Keratinocyte (primary cell): ENCODE measurements around the gene RBM19. TPM values are rescaled to one million over a fixed set of nuclear protein-coding genes. Genes with fewer than 3 reads are reported as not detected.
"Not testable (repeated sequence)": the region's sequence is repeated elsewhere in the genome, so short reads cannot be mapped to it uniquely, and the experiment has no call there.

Experiments used
- DNase-seq: peaks from one replicate; pipeline ENCODE4 v3.0.0-alpha.2; 2011; ENCODE audit warnings: low read depth, missing footprints, low spot score
- FAIRE-seq: peaks from 2 replicates; lab custom pipeline; 2011; peaks lifted over from hg19 to GRCh38; lab: Jason Lieb, UNC
- H2AFZ ChIP-seq: 2 replicates; pipeline ENCODE4 v1.6.0; 2012; ENCODE audit warnings: low read length, control low read depth, inconsistent platforms; ENCODE audit not compliant: control insufficient read depth
- H3K27ac ChIP-seq: 2 replicates; pipeline ENCODE4 v1.5.1; 2011; ENCODE audit warnings: low read length; ENCODE audit not compliant: control insufficient read depth, insufficient read depth
- H3K27me3 ChIP-seq: 3 replicates; pipeline ENCODE4 v1.6.0; 2011; ENCODE audit warnings: low read length; ENCODE audit not compliant: control insufficient read depth, insufficient read depth; ENCODE audit errors: extremely low read depth
- H3K36me3 ChIP-seq, 2 experiments: 2 replicates in 1 of 2; 3 replicates in 1 of 2; pipeline ENCODE4 v1.5.1; 2011; ENCODE audit warnings: low read length in 2 of 2, mild to moderate bottlenecking in 1 of 2; ENCODE audit not compliant: control insufficient read depth in 2 of 2, insufficient read depth in 2 of 2; ENCODE audit errors: extremely low read depth in 1 of 2
- H3K4me1 ChIP-seq: 3 replicates; pipeline ENCODE4 v1.5.1; 2011; ENCODE audit warnings: low read length; ENCODE audit not compliant: control insufficient read depth, insufficient read depth; ENCODE audit errors: extremely low read depth
- H3K4me2 ChIP-seq: 3 replicates; pipeline ENCODE4 v1.6.0; 2011; ENCODE audit warnings: low read depth, low read length; ENCODE audit not compliant: control insufficient read depth, insufficient read depth; ENCODE audit errors: extremely low read depth
- H3K4me3 ChIP-seq, 3 experiments: fragments of 200-600 bp in 1 of 3; sonication (generic) in 1 of 3; 2 replicates in 2 of 3; 3 replicates in 1 of 3; pipeline ENCODE4 v1.5.1; 2011 to 2016; ENCODE audit warnings: low read length in 3 of 3, mild to moderate bottlenecking in 3 of 3, control low read depth in 2 of 3, inconsistent platforms in 1 of 3, low read depth in 1 of 3, mixed read lengths in 1 of 3, mixed run types in 1 of 3, moderate library complexity in 1 of 3; ENCODE audit not compliant: control insufficient read depth in 2 of 3, insufficient read depth in 2 of 3; ENCODE audit errors: extremely low read depth in 1 of 3
- H3K79me2 ChIP-seq: 2 replicates; pipeline ENCODE4 v1.6.0; 2012; ENCODE audit warnings: low read length; ENCODE audit not compliant: control insufficient read depth, insufficient read depth
- H3K9ac ChIP-seq: 3 replicates; pipeline ENCODE4 v1.6.0; 2011; ENCODE audit warnings: low read length; ENCODE audit not compliant: control insufficient read depth, insufficient read depth; ENCODE audit errors: extremely low read depth
- H3K9me1 ChIP-seq: 3 replicates; pipeline ENCODE4 v1.6.0; 2011; ENCODE audit warnings: low read length; ENCODE audit not compliant: control insufficient read depth, insufficient read depth; ENCODE audit errors: extremely low read depth
- H3K9me3 ChIP-seq: 2 replicates; pipeline ENCODE4 v1.5.1; 2012; ENCODE audit warnings: low read depth, low read length; ENCODE audit not compliant: control insufficient read depth
- H4K20me1 ChIP-seq: 3 replicates; pipeline ENCODE4 v1.6.0; 2011; ENCODE audit warnings: low read length; ENCODE audit not compliant: control insufficient read depth, insufficient read depth; ENCODE audit errors: extremely low read depth
- CTCF ChIP-seq, 3 experiments: IDR thresholded peaks in 1 of 3; conservative IDR thresholded peaks in 1 of 3; optimal IDR thresholded peaks in 1 of 3; 2 replicates in 2 of 3; 3 replicates in 1 of 3; pipeline versions ENCODE3 to v1.5.1; 2011; ENCODE audit warnings: low read length in 3 of 3, mild to moderate bottlenecking in 3 of 3, moderate library complexity in 2 of 3, control low read depth in 1 of 3, inconsistent platforms in 1 of 3; ENCODE audit not compliant: insufficient read depth in 2 of 3; ENCODE audit errors: extremely low read depth in 1 of 3
- EZH2 ChIP-seq: IDR thresholded peaks from one replicate; pipeline ENCODE4 v1.6.1; 2012; ENCODE audit warnings: inconsistent platforms, mild to moderate bottlenecking, low read length, moderate library complexity
- dilution Hi-C: fragments of 300-500 bp; cut with MboI; formaldehyde crosslinking; loops from one replicate; pipeline ENCODE4 v1.7.0; 2020; ENCODE audit warnings: low sequenced_read_pairs; ENCODE audit not compliant: extremely low pct_ligation_motif_present
- polyA plus RNA-seq, 5 experiments: library from polyadenylated mRNA; depleted of rRNA in 3 of 5; stranded (reverse) in 3 of 5; stranded (forward) in 1 of 5; unstranded in 1 of 5; fragments of >200 nt; gene quantifications; 1 replicate in 1 of 5; 2 replicates in 3 of 5; 3 replicates in 1 of 5; pipeline versions ENCODE4 v1.2.1 to v1.2.3, GENCODE V29; 2011 to 2012; ENCODE audit warnings: missing spikeins in 2 of 5, low read depth in 1 of 5, low replicate concordance in 1 of 5

Gene RBM19
- polyA plus RNA-seq, 1 donor (not counting 4 experiments of a cell fraction or from before 2014, with no cell fraction given): 14.6 TPM

DNA sequence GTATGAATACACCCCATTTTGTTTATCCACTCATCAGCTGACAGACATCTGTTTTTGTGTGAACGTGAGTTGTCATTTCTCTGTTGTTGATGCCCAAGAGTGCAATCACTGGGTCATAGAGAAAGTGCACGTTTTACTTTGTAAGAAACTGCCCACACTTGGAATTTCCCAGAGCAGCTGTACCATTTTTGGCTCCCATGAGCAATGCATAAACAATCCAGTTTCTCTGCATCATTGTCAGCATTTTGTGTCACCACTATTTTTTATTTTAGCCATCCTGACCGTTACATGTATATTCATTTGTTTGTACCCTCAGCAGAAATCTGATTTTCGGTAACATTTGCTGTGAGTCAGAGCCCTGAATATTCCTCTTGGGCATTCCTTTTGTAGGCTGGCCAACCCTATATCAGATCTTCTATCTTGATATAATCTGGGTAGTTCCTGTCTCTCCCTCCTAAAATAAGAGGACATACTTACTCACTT is 62.7 kb downstream of the RBM19 start:
- peaks cover 4 to 8% of the 10 kb centered on the region in 2 experiments for H3K36me3 ChIP-seq
- DNase-seq (no peak), FAIRE-seq (no peak)

DNA sequence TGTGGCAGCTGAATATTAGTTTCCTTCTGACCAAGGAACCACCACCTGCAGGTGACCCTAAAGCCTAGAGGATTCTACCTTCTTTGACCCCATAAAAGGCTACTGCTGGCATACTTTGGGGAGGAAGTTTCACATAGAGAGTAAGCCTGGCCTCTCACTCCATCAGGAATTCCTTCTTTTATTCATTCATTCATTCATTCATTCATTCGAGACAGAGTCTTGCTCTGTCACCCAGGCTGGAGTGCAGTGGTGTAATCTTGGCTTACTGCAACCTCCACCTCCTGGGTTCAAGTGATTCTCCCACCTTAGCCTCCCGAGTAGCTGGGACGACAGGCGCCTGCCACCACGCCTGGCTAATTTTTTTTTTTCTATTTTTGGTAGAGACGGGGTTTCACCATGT is 64.8 kb downstream of the RBM19 start:
- FAIRE-seq, H3K4me2 ChIP-seq, H3K27ac ChIP-seq, dilution Hi-C loops, H3K36me3 ChIP-seq, H3K79me2 ChIP-seq, DNase-seq, H3K9me1 ChIP-seq, H3K9ac ChIP-seq, H3K4me3 ChIP-seq, H3K9me3 ChIP-seq, H3K27me3 ChIP-seq, H4K20me1 ChIP-seq, H2AFZ ChIP-seq: not testable (repeated sequence)
- H3K4me1 ChIP-seq: peaks cover 26% of the 10 kb centered on the region

More for the DNA sequence above, 62.7 kb downstream of the RBM19 start:
- Histone ChIP-seq H3K4me1 (peaks cover 20% of the 10 kb centered on the region), H3K4me2 (no peak overlapping the region), H3K9me3 (no peaks in the 10 kb centered on the region), H3K9me1 (no peaks in the 10 kb centered on the region), H4K20me1 (no peaks in the 10 kb centered on the region), H3K79me2 (no peaks in the 10 kb centered on the region), H3K9ac (no peak overlapping the region), H3K4me3 (no peak overlapping the region), H3K27ac (no peak overlapping the region), H3K27me3 (no peaks in the 10 kb centered on the region), H2AFZ (no peak overlapping the region)
- dilution Hi-C loops: no loop called here
- no peak for TF ChIP-seq EZH2
- no peak for TF ChIP-seq CTCF (optimal IDR thresholded peaks at IDR 0.05 in 1 of 3, IDR thresholded peaks at IDR 0.05 in 1 of 3, conservative IDR thresholded peaks at IDR 0.05 in 1 of 3; ENCODE audit: extremely low read depth in 1 of 3, insufficient read depth in 2 of 3, low read length in 3 of 3)

GRCh38 chr12:113900716-113901115 is 65.4 kb downstream of the RBM19 start:
- H3K27me3 ChIP-seq: no peaks in the 10 kb centered on the region
- FAIRE-seq: peak; percentile 78
- peak overlapping the region; percentile 85 for H3K4me2 ChIP-seq
- no peaks in the 10 kb centered on the region for H3K79me2 ChIP-seq
- no peak overlapping the region for H3K9ac ChIP-seq
- no peak overlapping the region for H3K27ac ChIP-seq
- DNase-seq: no peak
- dilution Hi-C loops: no loop called here
- H3K9me1 ChIP-seq: no peaks in the 10 kb centered on the region
- TF ChIP-seq EZH2 (no peak), CTCF (optimal IDR thresholded peaks at IDR 0.05 in 1 of 3, IDR thresholded peaks at IDR 0.05 in 1 of 3, conservative IDR thresholded peaks at IDR 0.05 in 1 of 3; ENCODE audit: extremely low read depth in 1 of 3, insufficient read depth in 2 of 3, low read length in 3 of 3) (no peak)
- no peak overlapping the region for H3K4me3 ChIP-seq
- peaks cover 1 to 4% of the 10 kb centered on the region in 2 experiments for H3K36me3 ChIP-seq
- H4K20me1 ChIP-seq: no peaks in the 10 kb centered on the region
- peaks cover 31% of the 10 kb centered on the region for H3K4me1 ChIP-seq
- H2AFZ ChIP-seq: no peak overlapping the region
- no peaks in the 10 kb centered on the region for H3K9me3 ChIP-seq
